ENCODE results near the gene DIAPH1. TPM values are rescaled to one million over a fixed set of nuclear protein-coding genes. Genes with fewer than 3 reads are reported as not detected.

The DIAPH1 gene
- total RNA-seq, 1 experiment from 2014 or later, result 32.8 TPM

DNA sequence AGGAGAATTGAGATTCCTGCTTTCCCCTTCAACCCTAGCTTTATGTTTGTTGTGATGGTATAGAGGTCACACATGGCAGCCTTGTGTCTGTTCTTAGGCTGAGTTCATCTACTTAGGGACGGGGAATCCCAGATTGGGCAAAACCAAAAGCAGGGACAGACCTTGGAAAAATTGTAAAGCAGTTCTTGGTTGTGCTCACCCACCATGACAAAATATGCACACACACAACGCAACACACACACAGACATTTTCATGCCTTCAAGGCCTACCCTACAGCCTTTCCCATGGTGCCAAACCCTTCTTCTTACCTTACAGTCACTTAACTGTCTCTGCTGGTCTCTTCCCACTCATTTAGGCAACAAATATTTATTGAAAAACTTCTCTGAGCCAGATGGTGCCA is 115.1 kb downstream of the DIAPH1 start:
- no peak for DNase-seq (ENCODE audit: low read depth, low spot score)
- in situ Hi-C loops (cut with HindIII; ENCODE audit: low pct_unique_long_range_greater_than_20kb, low sequenced_read_pairs), result no loop called here

GRCh38 chr5:141501761-141502160 is 117.0 kb downstream of the DIAPH1 start:
- no peak for DNase-seq (ENCODE audit: low read depth, low spot score)
- in situ Hi-C loops (cut with HindIII; ENCODE audit: low pct_unique_long_range_greater_than_20kb, low sequenced_read_pairs), result no loop called here

DNA sequence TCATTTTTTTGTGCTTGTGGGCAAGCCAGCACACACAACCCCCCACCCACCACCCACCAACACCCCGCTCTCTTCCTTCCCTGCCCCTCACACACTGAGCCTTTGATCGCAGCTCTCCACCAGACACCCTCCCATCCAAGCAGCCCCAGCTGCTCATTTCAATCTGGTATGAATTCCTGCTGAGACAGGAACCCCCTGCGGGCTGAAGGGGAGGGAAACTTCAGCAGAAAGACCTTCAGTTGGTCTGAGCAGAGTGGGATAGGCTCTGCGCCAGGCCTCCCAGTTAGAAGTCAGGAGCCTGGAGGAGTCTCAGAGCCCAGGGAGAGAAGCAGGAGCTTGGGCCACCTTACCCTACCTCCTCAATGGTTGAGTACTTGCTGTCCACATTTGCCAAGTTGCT is 122.8 kb downstream of the DIAPH1 start:
- peak; percentile 73 for DNase-seq (ENCODE audit: low read depth, low spot score)
- in situ Hi-C loops (cut with HindIII; ENCODE audit: low pct_unique_long_range_greater_than_20kb, low sequenced_read_pairs), result no loop called here

- DNase-seq (ENCODE audit: low read depth, low spot score), result no peak
- in situ Hi-C loops (cut with HindIII; ENCODE audit: low pct_unique_long_range_greater_than_20kb, low sequenced_read_pairs), result no loop called here
These were observed 123.4 kb downstream of the DIAPH1 start for GRCh38 chr5:141495453-141495811.

GRCh38 chr5:141494761-141495452 is 123.9 kb downstream of the DIAPH1 start:
- in situ Hi-C loops (cut with HindIII; ENCODE audit: low pct_unique_long_range_greater_than_20kb, low sequenced_read_pairs), result no loop called here
- no peak for DNase-seq (ENCODE audit: low read depth, low spot score)

DNA sequence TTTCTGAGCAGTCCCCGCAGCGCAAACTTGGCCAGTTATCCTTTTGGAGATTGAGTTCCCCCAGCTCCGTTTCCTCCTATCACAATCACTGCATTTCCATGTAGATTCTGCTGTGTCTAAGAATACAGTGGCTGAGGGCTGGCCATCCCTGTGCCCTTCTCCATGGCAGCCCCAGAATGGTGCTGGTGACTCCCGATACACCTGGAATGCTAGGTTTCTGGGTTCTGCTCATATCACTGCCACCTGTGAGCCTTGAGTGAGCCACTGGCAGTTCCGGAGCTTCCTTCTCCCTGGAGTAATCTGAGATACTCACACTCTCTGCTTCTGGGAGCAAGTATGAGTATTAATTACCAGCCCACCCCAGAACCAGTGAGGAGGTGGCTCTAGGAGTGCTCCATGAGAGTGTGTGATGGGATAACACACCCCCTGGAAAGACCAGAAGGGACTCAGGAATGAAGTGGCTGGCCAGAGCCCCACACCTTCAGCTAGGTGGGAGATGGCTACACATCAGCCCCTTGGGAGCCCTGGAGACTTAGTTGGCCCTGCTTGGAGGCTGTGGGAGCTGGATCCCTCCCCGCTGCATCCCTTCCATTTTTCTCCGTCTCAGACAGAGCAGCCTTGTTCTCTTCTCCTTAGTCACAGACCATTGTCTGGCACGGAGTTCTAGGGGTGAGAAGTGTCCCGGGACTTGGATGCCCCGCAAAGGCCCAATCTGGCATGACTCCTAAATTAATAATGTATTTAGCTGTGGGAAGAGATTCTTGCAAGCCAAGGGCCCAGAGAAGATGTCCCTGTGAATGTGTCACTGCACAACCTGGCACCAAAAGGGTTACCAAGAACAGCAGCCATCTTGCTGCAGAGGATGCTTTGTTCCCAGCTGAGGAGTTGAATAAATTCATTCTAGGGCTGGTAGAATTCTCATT is 125.0 kb downstream of the DIAPH1 start:
- in situ Hi-C loops (cut with HindIII; ENCODE audit: low pct_unique_long_range_greater_than_20kb, low sequenced_read_pairs), result no loop called here
- peak; percentile 40 for DNase-seq (ENCODE audit: low read depth, low spot score)

GRCh38 chr5:141492168-141492885 is 126.5 kb downstream of the DIAPH1 start:
- in situ Hi-C loops (cut with HindIII; ENCODE audit: low pct_unique_long_range_greater_than_20kb, low sequenced_read_pairs), result no loop called here
- DNase-seq (ENCODE audit: low read depth, low spot score), result no peak

DNA sequence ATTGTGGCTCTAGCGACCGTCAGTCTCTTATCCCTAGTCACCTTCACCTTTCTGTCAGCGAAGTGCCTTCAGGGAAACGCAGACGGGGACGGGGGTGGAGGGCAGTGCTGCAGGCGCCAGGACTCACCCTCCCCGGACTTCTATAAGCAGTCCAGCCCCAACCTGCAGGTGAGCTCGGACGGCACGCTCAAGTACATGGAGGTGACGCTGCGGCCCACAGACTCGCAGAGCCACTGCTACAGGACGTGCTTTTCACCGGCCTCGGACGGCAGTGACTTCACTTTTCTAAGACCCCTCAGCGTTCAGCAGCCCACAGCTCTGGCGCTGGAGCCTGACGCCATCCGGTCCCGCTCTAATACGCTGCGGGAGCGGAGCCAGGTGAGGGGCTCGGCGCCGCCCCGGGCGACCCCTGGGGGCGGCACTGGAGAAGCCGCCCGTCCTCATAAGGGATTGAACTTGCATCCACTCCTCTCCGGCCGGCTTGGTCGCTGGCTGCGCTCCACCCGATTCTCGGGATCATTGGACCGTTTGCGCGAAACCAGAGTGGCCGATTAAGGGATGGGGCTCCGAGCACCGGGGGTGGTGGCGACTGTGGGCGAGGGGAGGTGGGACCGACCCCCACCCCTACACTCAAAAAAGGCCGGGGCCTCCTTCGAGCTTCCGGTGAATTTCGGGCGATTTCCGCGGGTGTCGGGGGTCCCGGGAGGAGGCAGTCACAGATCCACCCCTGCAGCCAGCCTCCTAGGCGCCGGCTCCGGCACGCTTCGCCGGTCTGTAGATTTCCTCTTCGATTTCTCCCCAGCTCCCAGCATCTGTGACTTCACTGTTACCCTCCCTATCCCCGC is 127.3 kb downstream of the DIAPH1 start:
- in situ Hi-C loops (cut with HindIII; ENCODE audit: low pct_unique_long_range_greater_than_20kb, low sequenced_read_pairs), result no loop called here
- DNase-seq (ENCODE audit: low read depth, low spot score), result no peak

GRCh38 chr5:141490771-141491170 is 128.0 kb downstream of the DIAPH1 start:
- in situ Hi-C loops (cut with HindIII; ENCODE audit: low pct_unique_long_range_greater_than_20kb, low sequenced_read_pairs), result no loop called here
- no peak for DNase-seq (ENCODE audit: low read depth, low spot score)

- DNase-seq (ENCODE audit: low read depth, low spot score), result no peak
- in situ Hi-C loops (cut with HindIII; ENCODE audit: low pct_unique_long_range_greater_than_20kb, low sequenced_read_pairs), result no loop called here
These were observed 128.5 kb downstream of the DIAPH1 start for GRCh38 chr5:141490271-141490670.

DNA sequence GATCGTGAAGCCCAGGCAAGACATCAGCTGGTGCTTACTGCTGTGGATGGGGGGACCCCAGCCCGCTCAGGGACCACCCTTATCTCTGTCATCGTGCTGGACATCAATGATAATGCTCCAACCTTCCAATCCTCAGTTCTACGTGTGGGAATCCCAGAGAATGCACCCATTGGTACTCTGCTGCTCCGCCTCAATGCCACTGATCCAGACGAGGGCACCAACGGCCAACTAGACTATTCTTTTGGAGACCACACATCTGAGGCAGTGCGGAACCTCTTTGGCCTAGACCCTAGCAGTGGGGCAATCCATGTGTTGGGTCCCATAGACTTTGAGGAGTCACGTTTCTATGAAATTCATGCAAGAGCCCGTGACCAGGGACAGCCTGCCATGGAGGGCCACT is 129.0 kb downstream of the DIAPH1 start:
- in situ Hi-C loops (cut with HindIII; ENCODE audit: low pct_unique_long_range_greater_than_20kb, low sequenced_read_pairs), result no loop called here

DNA sequence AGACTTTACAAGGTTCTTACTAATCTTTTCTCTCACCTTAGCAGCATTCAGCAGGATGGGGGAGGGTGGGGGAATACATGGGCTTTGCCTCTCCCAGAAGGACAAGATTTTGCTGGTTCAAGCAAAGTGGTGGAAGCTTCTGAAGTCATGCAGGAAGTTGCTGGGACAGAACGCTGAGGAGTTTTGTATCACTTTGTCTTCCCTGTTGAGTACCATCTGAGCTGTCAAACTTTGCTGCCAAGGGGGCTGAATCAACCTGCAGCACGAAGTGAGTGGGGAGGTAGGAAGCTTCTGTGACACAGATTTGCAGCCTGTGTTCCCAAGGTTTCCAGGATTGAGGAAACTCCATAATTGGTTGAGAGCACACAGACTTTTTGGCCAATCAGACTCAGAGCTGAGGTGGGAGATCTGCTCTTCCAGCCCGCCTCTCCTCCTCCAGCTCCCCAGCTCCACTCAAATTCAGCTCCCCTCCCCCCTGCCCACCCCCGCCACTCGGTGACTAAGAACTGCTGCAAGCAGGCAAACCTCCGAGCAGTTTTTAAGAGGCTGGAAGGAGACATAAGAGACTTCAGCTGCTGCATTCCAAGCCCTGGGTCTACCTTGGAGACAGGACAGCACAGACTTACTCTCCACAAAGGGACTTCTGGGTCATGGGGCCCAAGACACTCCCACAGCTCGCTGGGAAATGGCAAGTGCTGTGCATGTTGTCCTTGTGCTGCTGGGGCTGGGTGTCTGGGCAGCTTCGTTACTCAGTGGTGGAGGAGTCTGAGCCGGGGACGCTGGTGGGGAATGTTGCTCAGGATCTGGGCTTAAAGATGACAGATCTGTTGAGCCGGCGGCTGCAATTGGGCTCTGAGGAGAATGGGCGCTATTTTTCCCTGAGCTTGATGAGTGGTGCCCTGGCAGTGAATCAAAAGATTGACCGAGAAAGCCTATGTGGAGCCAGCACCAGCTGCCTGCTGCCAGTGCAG is 129.9 kb downstream of the DIAPH1 start, which contains the start of gene PCDHGC5:
TSS of gene PCDHGC5 (plus strand) at position 491 of the 971 bp plus-strand sequence. CDS start at position 651, 160 bp downstream.
- no peak for DNase-seq (ENCODE audit: low read depth, low spot score)

More for the DNA sequence above, 129.0 kb downstream of the DIAPH1 start:
- DNase-seq (ENCODE audit: low read depth, low spot score), result no peak

DNA sequence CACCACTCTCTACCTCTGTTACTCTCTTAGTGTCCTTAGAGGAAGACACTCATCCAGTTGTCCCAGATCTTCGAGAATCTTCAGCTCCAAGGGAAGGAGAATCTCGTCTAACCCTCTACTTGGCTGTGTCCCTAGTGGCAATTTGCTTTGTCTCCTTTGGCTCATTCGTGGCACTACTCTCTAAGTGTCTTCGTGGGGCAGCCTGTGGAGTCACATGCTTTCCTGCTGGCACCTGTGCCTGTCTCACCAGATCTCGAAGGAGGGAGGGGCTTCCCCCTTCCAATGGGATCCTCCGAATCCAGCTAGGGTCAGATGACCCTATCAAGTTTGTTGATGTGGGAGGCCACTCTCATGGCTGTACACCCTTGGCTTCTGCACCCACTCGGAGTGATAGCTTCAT is 131.7 kb downstream of the DIAPH1 start:
- in situ Hi-C loops (cut with HindIII; ENCODE audit: low pct_unique_long_range_greater_than_20kb, low sequenced_read_pairs), result no loop called here

More for the DNA sequence above, 129.9 kb downstream of the DIAPH1 start, which contains the start of gene PCDHGC5:
- in situ Hi-C loops (cut with HindIII; ENCODE audit: low pct_unique_long_range_greater_than_20kb, low sequenced_read_pairs), result no loop called here

GRCh38 chr5:141486091-141486490 is 132.7 kb downstream of the DIAPH1 start:
- DNase-seq (ENCODE audit: low read depth, low spot score), result no peak
- in situ Hi-C loops (cut with HindIII; ENCODE audit: low pct_unique_long_range_greater_than_20kb, low sequenced_read_pairs), result no loop called here

More for the DNA sequence above, 131.7 kb downstream of the DIAPH1 start:
- no peak for DNase-seq (ENCODE audit: low read depth, low spot score)

DNA sequence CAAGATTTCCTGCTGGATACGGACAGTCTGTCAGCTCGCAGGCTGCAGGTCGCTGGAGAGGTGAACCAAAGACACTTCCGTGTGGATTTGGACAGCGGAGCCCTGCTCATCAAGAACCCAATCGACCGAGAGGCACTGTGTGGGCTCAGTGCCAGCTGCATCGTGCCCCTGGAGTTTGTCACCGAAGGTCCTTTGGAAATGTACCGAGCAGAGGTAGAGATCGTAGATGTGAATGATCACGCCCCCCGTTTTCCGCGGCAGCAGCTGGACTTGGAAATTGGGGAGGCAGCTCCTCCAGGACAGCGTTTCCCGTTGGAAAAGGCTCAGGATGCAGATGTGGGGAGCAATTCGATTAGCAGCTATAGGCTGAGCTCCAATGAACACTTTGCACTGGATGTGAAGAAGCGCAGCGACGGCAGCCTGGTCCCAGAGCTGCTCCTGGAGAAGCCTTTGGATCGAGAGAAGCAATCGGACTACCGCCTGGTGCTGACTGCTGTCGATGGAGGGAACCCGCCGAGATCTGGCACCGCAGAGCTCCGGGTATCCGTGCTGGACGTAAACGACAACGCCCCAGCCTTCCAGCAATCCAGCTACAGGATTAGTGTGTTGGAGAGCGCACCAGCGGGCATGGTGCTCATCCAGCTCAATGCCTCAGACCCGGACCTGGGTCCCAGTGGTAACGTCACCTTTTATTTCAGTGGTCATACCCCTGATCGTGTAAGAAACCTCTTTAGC is 133.3 kb downstream of the DIAPH1 start:
- in situ Hi-C loops (cut with HindIII; ENCODE audit: low pct_unique_long_range_greater_than_20kb, low sequenced_read_pairs), result no loop called here
- no peak for DNase-seq (ENCODE audit: low read depth, low spot score)

All from SK-MEL-5 (cell line).